HG02973 (cell line): ENCODE results near the gene AGAP1.

Experiments
- ATAC-seq: cut with Tn5 transposase; IDR thresholded peaks from one replicate; pipeline ENCODE4 v1.9.1; 2021; ENCODE audit warnings: moderate library complexity; ENCODE audit not compliant: unreplicated experiment

Gene AGAP1

DNA sequence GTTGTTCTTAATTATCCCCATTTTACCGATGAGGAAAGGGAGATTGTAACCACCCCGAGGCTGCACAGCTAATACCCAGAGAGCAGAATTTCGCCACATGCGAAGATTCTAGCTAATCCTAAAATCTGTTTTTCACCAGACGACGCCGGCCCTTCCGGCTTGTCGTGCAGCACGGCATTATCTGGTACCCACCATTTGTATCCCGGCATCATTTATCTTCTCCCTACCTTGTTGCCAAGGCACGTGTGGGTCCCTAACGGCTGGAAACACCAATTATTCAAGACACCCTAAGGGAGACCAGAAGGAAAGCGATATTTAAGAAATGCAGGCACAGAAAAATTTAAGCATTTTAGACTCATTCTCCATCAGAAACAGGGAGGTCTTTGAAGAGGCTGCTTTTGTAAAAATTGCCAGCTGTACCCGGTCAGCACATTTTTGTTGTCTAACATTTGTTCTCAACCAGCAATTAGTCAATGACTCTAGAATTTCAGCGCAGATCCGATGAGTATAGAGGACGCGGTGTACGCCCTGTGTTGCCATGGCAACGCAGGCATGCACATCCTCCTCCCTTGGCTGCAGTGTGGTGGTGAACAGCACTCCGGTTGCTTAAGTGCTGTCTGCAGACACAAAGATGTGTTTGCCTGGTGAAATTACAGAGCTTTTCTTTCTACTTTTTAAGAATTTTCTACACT lies 111.6 kb downstream of the AGAP1 start:
- no peak for ATAC-seq

DNA sequence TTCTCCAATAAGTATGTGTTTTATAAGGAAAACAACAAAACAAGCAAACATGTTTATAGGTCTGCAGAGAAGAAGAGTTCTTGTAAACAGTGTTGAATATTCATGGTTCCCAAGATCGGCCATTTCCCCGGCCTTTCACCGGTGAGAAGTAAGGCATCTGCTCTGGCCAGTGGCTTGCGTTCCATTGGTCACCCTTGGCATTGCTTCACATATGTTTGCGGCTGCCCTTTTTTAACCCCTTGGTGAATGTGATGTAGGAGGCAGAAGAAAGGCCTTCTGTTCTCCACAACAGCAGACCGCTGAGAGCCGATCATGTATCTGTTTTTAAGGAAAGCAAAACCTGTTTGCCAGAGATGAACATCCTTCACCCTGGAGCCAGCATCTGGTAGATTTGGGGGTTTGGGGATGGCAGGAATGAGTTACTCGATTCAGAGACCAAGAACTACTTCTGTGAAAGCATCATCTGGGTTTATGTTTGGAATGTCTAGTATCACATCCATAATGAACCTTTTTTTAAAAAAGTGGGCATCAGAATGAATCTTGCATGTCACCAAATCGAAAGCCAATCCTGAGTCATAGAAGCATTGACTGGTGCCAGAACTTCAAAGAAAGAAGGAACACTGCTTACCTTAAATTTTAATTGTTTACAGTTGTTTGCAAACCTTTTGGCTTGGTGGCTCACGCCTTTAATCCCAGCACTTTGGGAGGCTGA lies 112.3 kb downstream of the AGAP1 start:
- no peak for ATAC-seq

DNA sequence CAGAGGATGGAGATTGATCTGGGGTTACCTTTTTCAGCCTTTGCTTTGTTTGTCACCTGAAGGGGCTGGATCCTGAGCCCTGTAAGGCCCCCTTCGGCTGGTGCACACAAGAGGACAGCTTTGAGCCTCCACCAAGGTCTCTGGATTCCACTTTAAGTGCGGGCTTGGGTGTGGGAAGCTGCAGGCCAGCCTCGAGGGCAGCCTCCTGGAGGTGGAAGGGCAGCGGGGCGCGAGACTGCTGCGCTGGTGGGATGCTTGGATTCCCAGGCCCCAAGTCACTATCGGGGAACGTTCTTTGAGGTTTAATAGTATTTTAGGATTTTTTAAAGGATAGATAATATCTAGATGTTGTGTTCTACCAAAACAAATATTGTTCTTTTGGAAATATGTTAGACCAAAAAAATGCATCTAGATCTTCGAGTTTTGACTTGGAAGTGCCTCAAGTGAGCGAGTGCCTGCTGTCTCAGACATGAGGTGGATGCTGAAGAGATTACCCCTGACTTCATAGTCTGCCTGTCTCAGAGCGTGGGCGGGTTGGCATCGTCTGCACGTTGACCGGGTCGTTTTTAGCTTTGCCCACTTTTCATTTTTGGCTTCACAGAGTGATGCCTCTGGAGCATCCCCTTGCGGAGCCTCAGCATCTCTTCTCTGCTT lies 113.8 kb downstream of the AGAP1 start:
- no peak for ATAC-seq

GRCh38 chr2:235608200-235608887 lies 114.5 kb downstream of the AGAP1 start:
- ATAC-seq, result no peak

- ATAC-seq, result no peak
These were observed 115.5 kb downstream of the AGAP1 start for GRCh38 chr2:235609321-235609720.

- ATAC-seq, result no peak
These were observed 115.9 kb downstream of the AGAP1 start for GRCh38 chr2:235609746-235610145.

DNA sequence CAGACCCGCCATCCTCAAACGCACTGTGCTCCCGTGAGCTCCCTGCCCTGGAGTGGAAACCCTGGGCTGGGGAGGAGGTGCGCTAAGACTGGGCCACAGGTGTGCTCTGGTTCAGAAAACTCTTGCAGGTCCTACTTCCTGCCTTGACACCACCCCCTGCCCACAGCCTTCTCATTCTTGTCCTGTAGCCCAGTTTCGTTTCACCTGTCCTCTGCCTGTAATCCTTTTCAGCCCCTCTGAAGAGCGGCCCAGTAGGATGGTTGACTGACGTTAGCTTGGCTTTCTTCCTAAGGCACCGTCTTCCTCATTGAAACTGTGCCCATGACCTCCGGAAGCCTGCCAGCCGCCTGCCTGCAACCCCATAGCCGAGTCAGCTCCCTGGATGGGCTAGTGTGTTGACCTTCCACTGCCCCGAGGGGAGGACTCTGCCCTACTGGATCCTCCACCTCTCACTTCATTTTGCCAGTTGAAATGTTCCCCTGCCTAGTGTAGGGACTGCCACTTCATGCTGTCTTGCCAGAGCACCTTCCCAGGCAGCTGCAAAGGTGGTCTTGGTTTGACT lies 116.9 kb downstream of the AGAP1 start:
- no peak for ATAC-seq

DNA sequence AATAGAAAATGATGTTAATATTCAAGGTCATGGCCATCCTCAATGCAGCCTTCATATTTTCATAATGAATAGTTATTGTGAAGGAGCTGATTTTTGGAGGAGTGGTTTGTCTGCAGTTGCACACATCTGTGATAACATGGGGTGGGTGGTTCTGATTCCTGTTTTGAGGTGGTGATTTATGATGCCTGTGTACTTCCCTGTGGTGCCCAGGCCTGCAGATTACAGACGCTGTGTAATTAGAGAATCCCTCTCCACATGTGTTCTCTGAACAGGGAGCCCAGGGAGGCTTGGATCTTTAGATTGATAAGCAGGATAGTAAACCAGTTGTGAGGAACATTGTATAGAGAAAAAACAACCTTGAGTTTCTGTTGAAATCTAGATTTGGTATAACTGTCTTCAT lies 117.5 kb downstream of the AGAP1 start:
- no peak for ATAC-seq

GRCh38 chr2:235611756-235612155 lies 117.9 kb downstream of the AGAP1 start:
- ATAC-seq, result no peak

DNA sequence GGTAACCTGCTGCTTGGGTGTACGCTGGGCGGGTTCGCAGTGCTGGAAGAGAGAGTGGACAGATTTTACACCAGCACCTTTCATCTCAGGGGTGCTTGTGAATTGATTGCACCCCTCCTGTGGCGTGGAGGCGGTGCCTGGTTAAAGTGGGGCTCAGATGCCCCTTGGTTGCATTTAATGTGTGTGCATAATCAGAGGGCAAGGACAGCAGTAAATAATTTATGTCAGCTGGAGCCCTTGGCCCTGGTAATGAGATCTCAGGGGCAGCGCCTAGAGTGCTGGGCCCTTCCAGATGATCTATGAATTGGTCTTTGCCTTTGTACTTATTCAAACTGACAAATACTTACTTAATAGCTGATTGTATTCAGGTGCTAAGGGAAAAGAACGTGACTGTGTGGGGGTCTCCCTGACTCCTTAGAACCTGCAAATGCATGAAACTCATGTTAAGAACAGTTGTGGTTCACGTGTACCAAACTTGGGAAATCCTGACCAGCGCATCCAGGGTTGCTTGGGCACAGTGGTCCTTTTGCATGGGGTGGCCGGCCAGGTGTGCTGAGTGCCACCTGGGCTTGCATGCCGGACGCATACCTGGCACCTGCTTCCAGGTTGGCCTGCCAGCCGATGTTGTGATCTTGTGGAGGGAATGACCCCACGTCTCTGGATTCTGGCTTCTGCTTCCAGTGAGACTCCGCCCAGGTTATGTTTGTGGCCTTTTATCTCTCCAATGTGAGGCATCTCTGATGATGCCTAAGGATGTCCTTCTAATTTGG lies 118.5 kb downstream of the AGAP1 start:
- no peak for ATAC-seq

GRCh38 chr2:235613649-235614048 lies 119.8 kb downstream of the AGAP1 start:
- no peak for ATAC-seq

DNA sequence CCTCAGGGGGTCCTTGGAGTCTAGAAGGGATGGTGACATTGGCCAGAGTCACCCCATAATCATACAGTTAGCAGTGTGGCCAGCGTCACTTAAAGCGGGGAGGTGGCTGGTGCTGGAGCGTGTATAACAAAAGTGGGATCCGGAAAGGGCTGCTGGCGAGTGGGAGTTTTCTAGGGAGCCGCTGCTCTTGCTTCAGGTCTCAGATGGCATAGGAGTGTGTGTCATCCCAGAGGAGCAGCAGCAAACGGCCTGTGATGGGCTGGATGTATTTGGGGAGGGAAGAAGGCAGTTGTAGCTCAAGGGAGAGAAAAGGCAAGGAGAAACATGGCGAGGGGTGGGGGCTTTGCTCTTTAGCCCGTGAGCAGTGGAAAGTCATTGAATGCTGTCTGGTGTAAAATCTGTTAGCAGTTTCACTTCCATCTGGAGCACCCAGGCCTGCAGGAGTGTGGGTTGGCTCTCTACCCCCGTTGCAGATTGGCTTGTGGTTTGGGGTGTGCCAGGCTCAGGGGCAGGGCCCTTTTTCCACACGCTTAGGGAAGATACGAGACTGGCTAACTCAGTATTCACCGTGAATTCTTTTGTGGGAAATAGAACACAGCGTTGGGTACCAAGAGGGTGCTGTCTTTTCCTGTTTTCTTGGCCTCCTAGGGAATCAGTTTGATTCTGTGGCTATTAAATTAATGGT lies 120.5 kb downstream of the AGAP1 start:
- ATAC-seq, result no peak

GRCh38 chr2:235614900-235615712 lies 121.3 kb downstream of the AGAP1 start:
- ATAC-seq, result no peak

GRCh38 chr2:235616885-235617284 lies 123.0 kb downstream of the AGAP1 start:
- no peak for ATAC-seq

- ATAC-seq, result no peak
These were observed 124.2 kb downstream of the AGAP1 start for GRCh38 chr2:235618039-235618438.

- ATAC-seq, result no peak
These were observed 125.7 kb downstream of the AGAP1 start for GRCh38 chr2:235619544-235619943.

DNA sequence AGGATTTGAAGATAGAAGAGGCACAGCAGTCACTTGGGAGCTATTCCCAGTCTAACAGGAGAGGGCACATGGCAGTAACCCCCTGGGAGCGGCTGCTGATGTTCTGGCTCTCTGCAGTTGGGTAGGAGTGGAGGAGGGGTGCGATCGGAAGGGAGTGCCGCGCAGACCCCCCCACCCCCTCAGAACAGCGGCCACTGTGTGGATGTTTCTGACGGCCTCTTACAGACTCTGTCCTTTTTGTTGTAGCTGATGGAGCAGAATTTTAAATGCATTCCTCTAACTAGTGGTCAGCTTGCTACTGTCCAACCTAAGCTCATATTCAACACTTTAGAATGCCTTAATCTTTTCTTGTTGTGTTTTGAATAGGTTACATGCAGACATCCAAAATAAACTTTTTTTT lies 127.9 kb downstream of the AGAP1 start:
- ATAC-seq, result no peak

DNA sequence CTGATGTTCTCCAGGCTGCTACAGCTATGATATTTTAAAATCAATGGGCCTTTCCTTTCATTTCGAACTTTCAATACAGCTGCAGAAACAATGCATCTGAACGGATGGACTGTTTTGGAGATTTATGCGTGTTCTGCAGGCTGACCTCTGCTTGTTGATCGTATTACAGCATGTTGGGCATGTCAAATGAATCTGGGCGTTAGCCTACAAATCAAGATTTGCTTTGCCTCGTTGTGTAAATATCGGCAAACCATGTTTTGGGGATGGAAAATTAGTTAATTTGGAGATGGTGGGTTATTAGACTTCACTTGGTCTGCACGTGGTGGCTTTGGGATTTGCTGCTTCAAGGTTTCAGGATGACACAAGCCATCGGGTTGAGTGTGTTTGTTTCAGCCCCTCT lies 129.3 kb downstream of the AGAP1 start:
- no peak for ATAC-seq

- no peak for ATAC-seq
These were observed 129.9 kb downstream of the AGAP1 start for GRCh38 chr2:235623752-235624151.
